ACC112 (cell line): ENCODE results near the gene ZC3H12C.

Source experiments
- H2AFZ ChIP-seq: fragments of 200-600 bp; sonication (generic); one replicate; pipeline ENCODE4 v1.6.0; 2017; ENCODE audit warnings: antibody characterized with exemption, low read length; ENCODE audit not compliant: unreplicated experiment
- H3K27ac ChIP-seq: fragments of 200-600 bp; sonication (generic); 2 replicates; pipeline ENCODE4 v1.5.1; 2014; ENCODE audit warnings: low read depth, mild to moderate bottlenecking, antibody characterized with exemption, low read length, moderate library complexity
- H3K27me3 ChIP-seq: fragments of 200-600 bp; sonication (generic); 2 replicates; pipeline ENCODE4 v1.6.1; 2014; ENCODE audit warnings: mild to moderate bottlenecking, antibody characterized with exemption, low read length, moderate library complexity, mixed read lengths; ENCODE audit not compliant: insufficient read depth
- H3K36me3 ChIP-seq: fragments of 200-600 bp; sonication (generic); 2 replicates; pipeline ENCODE4 v1.6.1; 2016; ENCODE audit warnings: mild to moderate bottlenecking, antibody characterized with exemption, low read length, moderate library complexity, mixed read lengths; ENCODE audit not compliant: insufficient read depth
- H3K4me1 ChIP-seq: fragments of 200-600 bp; sonication (generic); one replicate; pipeline ENCODE4 v1.6.1; 2016; ENCODE audit warnings: low read length, mixed read lengths; ENCODE audit not compliant: insufficient read depth, unreplicated experiment, control insufficient read depth
- H3K4me3 ChIP-seq: fragments of 200-600 bp; sonication (generic); 2 replicates; pipeline ENCODE4 v1.5.1; 2014; ENCODE audit warnings: mild to moderate bottlenecking, low read depth, low read length
- H3K79me2 ChIP-seq: fragments of 200-600 bp; sonication (generic); one replicate; pipeline ENCODE4 v1.6.0; 2016; ENCODE audit warnings: low read length; ENCODE audit not compliant: control insufficient read depth, unreplicated experiment, insufficient read depth

ZC3H12C gene

DNA sequence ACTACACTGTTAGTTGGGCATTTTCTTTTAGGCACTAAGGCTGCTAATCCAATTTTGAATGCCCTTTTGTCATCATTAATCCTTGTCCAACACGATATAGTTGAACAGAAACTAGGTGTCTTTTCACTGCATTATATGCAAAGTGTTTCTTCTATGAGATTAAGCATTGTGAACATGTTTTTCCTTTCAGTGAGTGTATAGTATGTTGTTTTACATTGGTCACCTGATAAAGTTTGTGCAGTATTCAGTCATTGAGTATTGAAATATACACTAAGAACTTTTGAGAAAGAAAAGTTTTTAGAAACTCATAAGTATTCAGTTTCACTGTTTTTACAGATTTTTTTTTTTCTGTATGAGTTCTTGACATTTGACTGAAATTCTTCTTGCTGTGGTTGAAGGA, 59.0 kb downstream of the ZC3H12C start:
- Histone ChIP-seq H2AFZ (no peak overlapping the region), H3K4me3 (no peak overlapping the region), H3K27me3 (no peaks in the 10 kb centered on the region), H3K36me3 (peaks cover 15% of the 10 kb centered on the region), H3K79me2 (peaks cover 64% of the 10 kb centered on the region), H3K27ac (peak overlapping the region; percentile 41), H3K4me1 (peaks cover 52% of the 10 kb centered on the region)

- Histone ChIP-seq H3K4me1 (peaks cover 39% of the 10 kb centered on the region), H3K27me3 (no peaks in the 10 kb centered on the region), H3K4me3 (no peak overlapping the region), H3K36me3 (peaks cover 23% of the 10 kb centered on the region), H3K27ac (no peak overlapping the region), H3K79me2 (peaks cover 62% of the 10 kb centered on the region), H2AFZ (no peak overlapping the region)
These were observed 60.3 kb downstream of the ZC3H12C start for GRCh38 chr11:110153474-110153873.

GRCh38 chr11:110156503-110156902, 63.3 kb downstream of the ZC3H12C start:
- no peak overlapping the region for H2AFZ ChIP-seq
- H3K79me2 ChIP-seq: peaks cover 36% of the 10 kb centered on the region
- H3K27me3 ChIP-seq: no peaks in the 10 kb centered on the region
- peaks cover 39% of the 10 kb centered on the region for H3K36me3 ChIP-seq
- no peak overlapping the region for H3K4me3 ChIP-seq
- H3K27ac ChIP-seq: no peak overlapping the region
- H3K4me1 ChIP-seq: peaks cover 19% of the 10 kb centered on the region

DNA sequence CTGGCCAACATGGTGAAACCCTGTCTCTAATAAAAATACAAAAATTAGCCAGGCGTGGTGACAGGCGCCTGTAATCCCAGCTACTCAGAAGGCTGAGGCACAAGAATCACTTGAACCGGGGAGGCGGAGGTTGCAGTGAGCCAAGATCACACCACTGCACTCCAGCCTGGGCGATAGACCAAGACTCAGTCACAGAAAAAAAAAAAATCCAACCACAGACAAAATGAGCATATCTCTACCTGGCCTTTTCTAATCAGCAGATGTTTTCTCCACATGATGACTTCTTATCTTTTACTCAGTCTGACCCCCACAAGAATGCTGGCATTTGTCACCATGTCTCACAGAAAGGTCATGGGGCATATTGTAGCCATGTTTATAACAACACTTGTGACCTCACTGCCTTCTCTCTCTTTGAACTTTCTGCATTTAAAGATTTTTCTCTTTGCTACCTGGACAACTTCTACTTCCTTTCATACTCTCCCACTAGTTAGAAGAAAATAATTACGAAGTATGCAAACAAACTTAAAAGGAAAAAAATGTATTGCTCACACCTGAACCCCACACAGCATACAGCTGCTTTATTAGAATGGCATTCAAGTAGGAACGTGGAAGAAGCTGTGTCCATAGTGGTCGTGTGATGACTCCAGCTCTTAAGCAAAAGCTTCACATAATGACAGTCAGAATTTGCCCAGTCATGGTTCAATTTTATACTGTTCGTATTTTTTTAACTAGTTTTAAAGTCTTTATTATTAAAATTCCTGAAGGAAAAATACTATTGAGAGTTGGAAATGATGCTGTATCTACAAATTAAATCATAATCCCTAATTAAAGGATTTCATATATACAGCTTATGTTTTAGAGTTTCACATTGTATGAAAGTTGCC, 65.4 kb downstream of the ZC3H12C start:
- H3K36me3 ChIP-seq: peaks cover 52% of the 10 kb centered on the region
- H3K4me1 ChIP-seq: peaks cover 8% of the 10 kb centered on the region
- H3K27ac ChIP-seq: peak overlapping the region; percentile 69
- H2AFZ ChIP-seq: no peak overlapping the region
- no peaks in the 10 kb centered on the region for H3K27me3 ChIP-seq
- H3K4me3 ChIP-seq: no peak overlapping the region
- peaks cover 18% of the 10 kb centered on the region for H3K79me2 ChIP-seq

- H3K36me3 ChIP-seq: peaks cover 51% of the 10 kb centered on the region
- peaks cover 8% of the 10 kb centered on the region for H3K4me1 ChIP-seq
- no peak overlapping the region for H2AFZ ChIP-seq
- no peaks in the 10 kb centered on the region for H3K27me3 ChIP-seq
- no peak overlapping the region for H3K4me3 ChIP-seq
- H3K27ac ChIP-seq: peak overlapping the region; percentile 69
- H3K79me2 ChIP-seq: peaks cover 18% of the 10 kb centered on the region
These were observed 66.3 kb downstream of the ZC3H12C start for GRCh38 chr11:110159476-110159875.

GRCh38 chr11:110160016-110160415, 66.8 kb downstream of the ZC3H12C start:
- peaks cover 55% of the 10 kb centered on the region for H3K36me3 ChIP-seq
- H3K4me1 ChIP-seq: peaks cover 8% of the 10 kb centered on the region
- peak overlapping the region; percentile 69 for H3K27ac ChIP-seq
- no peaks in the 10 kb centered on the region for H3K27me3 ChIP-seq
- no peak overlapping the region for H3K4me3 ChIP-seq
- peaks cover 18% of the 10 kb centered on the region for H3K79me2 ChIP-seq
- H2AFZ ChIP-seq: no peak overlapping the region

DNA sequence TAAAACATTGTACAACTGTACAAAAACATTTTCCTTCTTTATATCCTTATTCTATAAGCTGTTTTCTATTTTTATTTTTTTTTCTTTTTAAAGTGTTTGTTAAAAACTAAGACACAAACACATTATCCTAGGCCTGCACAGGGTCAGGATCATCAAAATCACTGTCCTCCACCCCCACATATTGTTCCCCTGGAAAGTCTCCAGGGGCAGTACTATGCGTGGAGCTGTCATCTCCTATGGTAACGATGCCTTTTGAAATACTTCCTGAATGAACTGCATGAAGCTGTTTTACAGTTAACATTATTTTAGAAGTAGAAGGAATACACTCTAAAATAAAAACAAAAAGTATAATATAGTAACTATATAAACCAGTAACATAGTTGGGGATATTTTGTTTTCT, 67.2 kb downstream of the ZC3H12C start:
- peaks cover 8% of the 10 kb centered on the region for H3K4me1 ChIP-seq
- H3K36me3 ChIP-seq: peaks cover 60% of the 10 kb centered on the region
- H3K27me3 ChIP-seq: no peaks in the 10 kb centered on the region
- H2AFZ ChIP-seq: no peak overlapping the region
- peaks cover 18% of the 10 kb centered on the region for H3K79me2 ChIP-seq
- no peak overlapping the region for H3K4me3 ChIP-seq
- H3K27ac ChIP-seq: peak overlapping the region; percentile 69

- no peaks in the 10 kb centered on the region for H3K27me3 ChIP-seq
- H3K27ac ChIP-seq: peak overlapping the region; percentile 69; the same call in 1 of the 2 replicates
- H3K36me3 ChIP-seq: peaks cover 65% of the 10 kb centered on the region
- no peak overlapping the region for H3K4me3 ChIP-seq
- H3K4me1 ChIP-seq: peaks cover 8% of the 10 kb centered on the region
- peaks cover 18% of the 10 kb centered on the region for H3K79me2 ChIP-seq
- H2AFZ ChIP-seq: no peak overlapping the region
These were observed 67.9 kb downstream of the ZC3H12C start for GRCh38 chr11:110161061-110161460.

DNA sequence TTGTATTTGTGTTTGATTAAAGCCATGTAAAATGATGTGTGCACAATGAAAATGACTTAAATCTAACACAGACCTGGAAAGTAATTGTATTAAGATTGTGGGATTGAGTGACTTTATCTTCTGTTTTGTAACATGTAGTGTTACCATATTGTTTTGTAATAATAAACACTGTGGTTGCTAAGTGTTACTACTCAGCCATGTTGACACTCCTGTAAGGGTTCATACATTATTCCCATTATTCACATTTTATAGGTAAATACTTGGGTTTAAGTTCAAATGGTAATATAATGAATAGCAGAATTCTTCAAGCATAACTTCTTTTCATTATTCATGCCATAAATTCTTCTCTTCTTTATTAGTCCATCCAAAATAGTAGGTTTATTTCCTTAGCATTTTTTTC, 69.0 kb downstream of the ZC3H12C start:
- Histone ChIP-seq H2AFZ (no peak overlapping the region), H3K27ac (peak overlapping the region; percentile 28; the same call in 1 of the 2 replicates), H3K4me1 (peaks cover 8% of the 10 kb centered on the region), H3K4me3 (no peak overlapping the region), H3K79me2 (peaks cover 13% of the 10 kb centered on the region), H3K36me3 (peaks cover 66% of the 10 kb centered on the region), H3K27me3 (no peaks in the 10 kb centered on the region)

- Histone ChIP-seq H3K27ac (no peak overlapping the region), H3K4me1 (no peaks in the 10 kb centered on the region), H3K27me3 (no peaks in the 10 kb centered on the region)
These were observed 72.1 kb downstream of the ZC3H12C start for GRCh38 chr11:110165039-110165925.

More at GRCh38 chr11:110165039-110165925, 72.1 kb downstream of the ZC3H12C start:
- Histone ChIP-seq H3K4me3 (no peak overlapping the region), H3K79me2 (peaks cover 10% of the 10 kb centered on the region), H2AFZ (no peak overlapping the region), H3K36me3 (peaks cover 57% of the 10 kb centered on the region)
